NCI-H1930 (cell line): ENCODE results near the gene KMO.

Source experiments
- DNase-seq, 2 experiments: peaks; one replicate each; lab custom pipeline; 2025; lab: John Stamatoyannopoulos, UW

Gene KMO

GRCh38 chr1:241542199-241542907 is 10.2 kb downstream of the KMO start:
- DNase-seq: no peak

- no peak for DNase-seq
These were observed 15.8 kb downstream of the KMO start for GRCh38 chr1:241548008-241548407.

- DNase-seq: no peak
These were observed 18.1 kb downstream of the KMO start for GRCh38 chr1:241550318-241550717.

- no peak for DNase-seq
These were observed 19.8 kb downstream of the KMO start for GRCh38 chr1:241551759-241552638.

- no peak for DNase-seq
These were observed 21.9 kb downstream of the KMO start for GRCh38 chr1:241553886-241554592.

- no peak for DNase-seq
These were observed 23.3 kb downstream of the KMO start for GRCh38 chr1:241555526-241555925.

- DNase-seq: no peak
These were observed 24.9 kb downstream of the KMO start for GRCh38 chr1:241557031-241557430.

- DNase-seq: no peak
These were observed 25.5 kb downstream of the KMO start for GRCh38 chr1:241557551-241558193.

- no peak for DNase-seq
These were observed 28.1 kb downstream of the KMO start for GRCh38 chr1:241560146-241560848.

GRCh38 chr1:241560849-241561187 is 28.6 kb downstream of the KMO start:
- no peak for DNase-seq

- no peak for DNase-seq
These were observed 37.7 kb downstream of the KMO start for GRCh38 chr1:241569848-241570247.

- DNase-seq: no peak
These were observed 42.0 kb downstream of the KMO start for GRCh38 chr1:241574154-241574553.

- no peak for DNase-seq
These were observed 47.3 kb downstream of the KMO start for GRCh38 chr1:241579434-241579833.

- no peak for DNase-seq
These were observed 50.7 kb downstream of the KMO start for GRCh38 chr1:241582921-241583321.

GRCh38 chr1:241586905-241587512 is 54.8 kb downstream of the KMO start:
- no peak for DNase-seq

GRCh38 chr1:241589521-241589920 is 57.3 kb downstream of the KMO start:
- DNase-seq: peak; percentile 47 to 55

- DNase-seq: no peak
These were observed 58.5 kb downstream of the KMO start for GRCh38 chr1:241590719-241591118.

- DNase-seq: no peak
These were observed 59.1 kb downstream of the KMO start for GRCh38 chr1:241591317-241591716.

- DNase-seq: no peak
These were observed 59.6 kb downstream of the KMO start for GRCh38 chr1:241591736-241592135.

- no peak for DNase-seq
These were observed 60.2 kb downstream of the KMO start for GRCh38 chr1:241592273-241592958.

GRCh38 chr1:241593186-241593585 is 61.0 kb downstream of the KMO start:
- no peak for DNase-seq
